Measurements from ENCODE around the gene HIRA. TPM values are rescaled to one million over a fixed set of nuclear protein-coding genes. Genes with fewer than 3 reads are reported as not detected.

HIRA gene, protein sequence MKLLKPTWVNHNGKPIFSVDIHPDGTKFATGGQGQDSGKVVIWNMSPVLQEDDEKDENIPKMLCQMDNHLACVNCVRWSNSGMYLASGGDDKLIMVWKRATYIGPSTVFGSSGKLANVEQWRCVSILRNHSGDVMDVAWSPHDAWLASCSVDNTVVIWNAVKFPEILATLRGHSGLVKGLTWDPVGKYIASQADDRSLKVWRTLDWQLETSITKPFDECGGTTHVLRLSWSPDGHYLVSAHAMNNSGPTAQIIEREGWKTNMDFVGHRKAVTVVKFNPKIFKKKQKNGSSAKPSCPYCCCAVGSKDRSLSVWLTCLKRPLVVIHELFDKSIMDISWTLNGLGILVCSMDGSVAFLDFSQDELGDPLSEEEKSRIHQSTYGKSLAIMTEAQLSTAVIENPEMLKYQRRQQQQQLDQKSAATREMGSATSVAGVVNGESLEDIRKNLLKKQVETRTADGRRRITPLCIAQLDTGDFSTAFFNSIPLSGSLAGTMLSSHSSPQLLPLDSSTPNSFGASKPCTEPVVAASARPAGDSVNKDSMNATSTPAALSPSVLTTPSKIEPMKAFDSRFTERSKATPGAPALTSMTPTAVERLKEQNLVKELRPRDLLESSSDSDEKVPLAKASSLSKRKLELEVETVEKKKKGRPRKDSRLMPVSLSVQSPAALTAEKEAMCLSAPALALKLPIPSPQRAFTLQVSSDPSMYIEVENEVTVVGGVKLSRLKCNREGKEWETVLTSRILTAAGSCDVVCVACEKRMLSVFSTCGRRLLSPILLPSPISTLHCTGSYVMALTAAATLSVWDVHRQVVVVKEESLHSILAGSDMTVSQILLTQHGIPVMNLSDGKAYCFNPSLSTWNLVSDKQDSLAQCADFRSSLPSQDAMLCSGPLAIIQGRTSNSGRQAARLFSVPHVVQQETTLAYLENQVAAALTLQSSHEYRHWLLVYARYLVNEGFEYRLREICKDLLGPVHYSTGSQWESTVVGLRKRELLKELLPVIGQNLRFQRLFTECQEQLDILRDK
- 10 to 100 TPM in 3 of 6 donors, 1 to 10 TPM in 3; 4.9 to 13.3 (median 10.4) TPM for polyA plus RNA-seq (ENCODE audit: low read depth in 6 of 6)

DNA sequence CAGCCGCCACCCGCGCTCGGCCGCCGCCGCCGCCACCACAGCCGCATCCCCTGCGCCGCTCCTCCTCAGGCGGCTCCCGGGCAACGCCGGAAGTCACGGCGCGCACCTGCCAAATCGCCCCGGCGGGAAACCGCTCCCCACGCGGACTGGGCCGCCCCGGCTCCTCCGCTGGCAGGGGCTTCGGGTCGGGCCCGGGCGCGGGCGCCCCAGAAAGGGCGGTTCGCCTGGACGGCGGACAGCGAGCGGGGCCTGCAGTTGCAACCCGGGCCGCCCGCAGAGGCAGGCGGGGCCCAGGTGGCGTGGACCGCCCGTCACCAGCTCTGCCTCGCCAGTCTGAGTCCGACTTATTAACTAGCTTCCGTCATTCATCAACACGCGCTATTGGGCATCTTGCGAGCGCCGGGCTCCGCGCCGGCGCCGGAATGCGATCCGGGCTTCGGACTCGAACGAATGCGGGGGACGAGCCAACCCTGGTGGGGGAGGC, at the start of gene HIRA:
TSS of gene HIRA (minus strand) at position 85 of the 484 bp plus-strand sequence. CDS start 257 bp downstream, outside the sequence.
- Mint-ChIP-seq H3K4me1 (peaks cover 32 to 72% (median 56%) of the 10 kb centered on the region in 3 donors), H3K36me3 (no peaks in the 10 kb centered on the region), H3K9me3 (no peaks in the 10 kb centered on the region), H3K4me3 (peak within 1 kb of the TSS; percentile 89 to 100 (median 94)), H3K27ac (peak within 1 kb of the TSS; percentile 92 to 98 (median 96)), H3K27me3 (no peaks in the 10 kb centered on the region)
- DNase-seq (peak; percentile 86), ATAC-seq (ENCODE audit: low read depth in 2 of 2) (peak; percentile 60 to 65)

DNA sequence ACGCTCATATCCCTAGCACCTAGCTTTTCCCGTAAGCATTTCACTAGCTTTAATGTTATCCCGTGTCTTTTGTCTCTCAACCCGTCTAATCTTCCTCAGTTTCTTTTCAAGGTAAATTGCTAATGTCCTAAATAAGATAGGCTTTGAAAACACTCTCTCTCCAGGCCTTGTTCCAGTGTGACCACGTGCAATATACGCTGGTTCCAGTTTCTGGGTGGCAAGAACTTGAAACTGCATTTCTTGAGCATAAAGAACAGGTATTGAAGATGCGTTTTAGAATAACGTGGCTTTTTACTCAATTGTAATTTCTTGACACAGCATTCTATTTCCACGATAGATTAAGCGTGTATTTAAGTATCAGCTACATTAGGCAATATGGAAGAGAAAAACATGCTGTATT, 49.3 kb upstream of the HIRA start:
- Mint-ChIP-seq H3K4me3 (peak overlapping the region in 5 of 8 donors; percentile 89 to 98 (median 98)), H3K9me3 (no peaks in the 10 kb centered on the region), H3K4me1 (peaks cover 23 to 31% (median 25%) of the 10 kb centered on the region in 3 donors), H3K27ac (no peak overlapping the region), H3K27me3 (no peaks in the 10 kb centered on the region), H3K36me3 (no peaks in the 10 kb centered on the region)
- DNase-seq (no peak), ATAC-seq (ENCODE audit: low read depth in 2 of 2) (no peak)

DNA sequence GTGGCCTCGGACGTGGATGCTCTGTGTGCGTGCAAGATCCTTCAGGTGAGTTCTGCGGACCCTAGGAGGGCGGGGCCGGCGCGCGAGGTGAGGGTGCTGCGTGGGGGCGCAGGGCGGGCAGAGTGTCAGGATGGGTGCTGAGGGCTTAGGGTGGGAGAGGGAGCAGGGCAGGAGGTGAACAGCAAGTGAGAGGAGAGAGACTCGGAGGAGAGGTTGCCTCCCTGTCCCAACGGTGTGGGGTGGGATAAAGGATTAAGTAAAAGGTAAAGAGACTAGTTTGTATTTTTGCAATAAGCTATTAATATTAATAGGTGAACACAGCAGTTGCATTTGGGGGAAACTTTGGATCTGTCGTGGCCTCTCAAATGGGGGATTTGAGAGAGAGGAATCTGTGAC, 48.6 kb upstream of the HIRA start:
- Mint-ChIP-seq H3K4me3 (peak overlapping the region; percentile 82 to 98 (median 98)), H3K27ac (peak overlapping the region in 5 of 6 donors; percentile 15 to 100 (median 49)), H3K36me3 (no peaks in the 10 kb centered on the region), H3K9me3 (no peaks in the 10 kb centered on the region), H3K27me3 (no peaks in the 10 kb centered on the region), H3K4me1 (peaks cover 25 to 34% (median 29%) of the 10 kb centered on the region in 3 donors)
- ATAC-seq (ENCODE audit: low read depth in 2 of 2) (no peak), DNase-seq (no peak)

DNA sequence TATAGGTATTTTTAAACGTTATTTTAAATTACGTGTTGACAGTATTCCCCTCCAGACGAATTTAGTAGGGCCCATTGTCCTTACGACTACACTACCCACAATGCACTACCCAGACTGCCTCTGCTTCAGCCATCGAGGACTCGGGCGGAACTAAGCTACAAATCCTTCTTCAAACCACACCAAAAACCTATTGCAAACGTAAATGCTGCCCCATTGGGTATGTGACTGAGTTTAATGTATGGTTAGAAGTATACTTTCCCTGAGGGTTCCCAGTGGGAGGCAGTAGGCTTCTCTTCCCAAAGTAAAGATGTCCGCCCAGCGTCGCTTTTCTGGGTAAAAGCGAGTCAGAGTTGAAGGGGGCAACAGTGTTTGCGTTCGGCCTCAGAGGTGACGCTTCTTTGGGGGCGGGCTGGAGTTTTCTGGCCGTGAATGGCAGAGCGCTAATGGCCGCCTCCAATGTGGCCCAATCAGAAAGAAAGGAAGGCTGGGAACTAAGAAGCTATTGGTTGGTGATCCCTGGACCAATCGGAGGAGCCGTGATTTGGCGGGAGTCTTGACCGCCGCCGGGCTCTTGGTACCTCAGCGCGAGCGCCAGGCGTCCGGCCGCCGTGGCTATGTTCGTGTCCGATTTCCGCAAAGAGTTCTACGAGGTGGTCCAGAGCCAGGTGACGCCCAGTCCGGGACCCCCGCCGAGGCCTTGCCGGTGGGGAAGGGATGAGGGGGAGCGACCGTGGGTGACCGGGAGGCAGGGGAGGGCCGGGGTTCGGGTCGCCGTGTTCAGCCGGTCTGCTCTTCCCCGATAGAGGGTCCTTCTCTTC, 48.0 kb upstream of the HIRA start, which contains the start of gene CDC45:
TSS of gene CDC45 (plus strand) at position 566 of the 818 bp plus-strand sequence. CDS start at position 615, 49 bp downstream.
- DNase-seq (peak; percentile 96), ATAC-seq (ENCODE audit: low read depth in 2 of 2) (peak; percentile 90 to 92)
- H3K4me1 Mint-ChIP-seq, result peaks cover 25 to 34% (median 30%) of the 10 kb centered on the region in 3 donors
- H3K4me3 Mint-ChIP-seq, result peak within 1 kb of the TSS; percentile 89 to 98 (median 98)
- no peaks in the 10 kb centered on the region for H3K27me3 Mint-ChIP-seq
- H3K9me3 Mint-ChIP-seq, result no peaks in the 10 kb centered on the region
- peak within 1 kb of the TSS; percentile 100 for H3K27ac Mint-ChIP-seq
- H3K36me3 Mint-ChIP-seq, result no peaks in the 10 kb centered on the region

DNA sequence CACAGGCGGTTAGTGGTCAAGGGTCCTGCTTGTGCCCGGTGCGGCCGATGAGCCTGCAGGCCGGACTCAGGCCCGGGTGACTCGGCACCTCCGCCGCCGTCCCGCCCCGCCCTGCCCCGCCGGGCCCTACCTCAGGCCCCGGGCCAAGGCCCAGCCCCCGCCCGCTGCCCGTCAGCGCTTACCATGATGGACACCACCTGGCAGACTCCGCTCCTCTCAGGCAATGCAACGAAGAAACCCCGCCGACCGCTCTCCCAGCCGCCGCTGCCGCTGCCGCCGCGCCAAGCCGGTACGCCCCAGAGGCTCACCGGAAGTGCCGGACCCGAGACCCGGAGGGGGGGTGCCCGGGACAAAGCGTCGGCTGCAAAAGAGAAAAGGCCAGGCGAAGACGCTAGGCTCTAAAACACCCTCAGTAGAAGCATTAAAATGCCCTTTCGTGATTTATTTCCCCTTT, 47.4 kb upstream of the HIRA start, which contains the start of gene UFD1:
TSS of gene UFD1 (minus strand) at position 293 of the 454 bp plus-strand sequence. CDS start at position 185, 108 bp downstream.
- DNase-seq, result peak; percentile 81

DNA sequence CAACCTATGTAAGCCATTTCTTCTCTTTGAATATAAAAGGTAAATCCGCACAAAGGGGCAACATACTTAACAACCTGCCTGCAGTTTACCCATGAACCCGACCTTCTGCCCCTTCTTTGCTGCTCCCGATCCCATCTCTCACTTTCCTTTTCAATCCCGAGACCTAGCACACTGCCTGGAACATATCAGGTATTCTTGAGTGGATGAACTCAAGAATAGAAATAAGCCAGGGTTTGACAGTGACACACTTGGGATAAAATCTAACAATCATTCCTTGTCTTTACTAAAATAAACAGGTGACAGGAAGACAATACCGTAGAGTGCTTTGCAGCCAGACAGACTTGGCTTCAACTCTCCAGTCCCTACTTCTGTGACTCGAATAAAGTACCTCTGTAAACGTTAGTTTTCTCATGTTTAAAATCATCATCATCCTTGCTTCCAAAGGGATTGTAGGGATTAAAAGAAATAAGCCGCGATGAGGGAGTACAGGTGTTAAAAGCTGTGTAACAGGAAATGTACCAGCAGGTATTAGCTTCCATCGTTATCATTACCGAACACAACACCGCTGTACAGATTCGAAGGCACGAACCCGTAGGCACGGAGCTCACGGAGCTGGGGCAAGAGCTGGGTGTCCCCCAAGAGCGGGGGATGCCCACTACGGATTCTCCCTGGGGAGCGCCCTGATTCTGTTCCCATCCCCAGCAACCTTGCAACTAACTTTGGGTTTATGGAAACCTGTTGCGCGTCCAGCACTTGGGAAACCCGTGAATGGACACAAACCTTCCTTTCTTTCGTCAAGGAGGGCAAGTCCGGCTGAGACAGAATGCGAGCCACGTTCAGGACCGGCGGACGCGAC, 46.7 kb upstream of the HIRA start:
- H3K4me3 Mint-ChIP-seq, result peak overlapping the region; percentile 87 to 98 (median 96)
- no peaks in the 10 kb centered on the region for H3K36me3 Mint-ChIP-seq
- H3K27ac Mint-ChIP-seq, result peak overlapping the region; percentile 27 to 100 (median 81)
- ATAC-seq (ENCODE audit: low read depth in 2 of 2) (no peak), DNase-seq (no peak)
- peaks cover 25 to 38% (median 37%) of the 10 kb centered on the region in 3 donors for H3K4me1 Mint-ChIP-seq
- H3K9me3 Mint-ChIP-seq, result no peaks in the 10 kb centered on the region
- no peaks in the 10 kb centered on the region for H3K27me3 Mint-ChIP-seq

More for the DNA sequence above, 47.4 kb upstream of the HIRA start, which contains the start of gene UFD1:
- no peaks in the 10 kb centered on the region for H3K9me3 Mint-ChIP-seq
- H3K36me3 Mint-ChIP-seq, result no peaks in the 10 kb centered on the region
- H3K27me3 Mint-ChIP-seq, result no peaks in the 10 kb centered on the region
- peak; percentile 59 for ATAC-seq (ENCODE audit: low read depth in 2 of 2)
- H3K4me3 Mint-ChIP-seq, result peak within 1 kb of the TSS; percentile 89 to 98 (median 98)
- H3K27ac Mint-ChIP-seq, result peak within 1 kb of the TSS; percentile 100
- H3K4me1 Mint-ChIP-seq, result peaks cover 25 to 35% (median 31%) of the 10 kb centered on the region in 3 donors

DNA sequence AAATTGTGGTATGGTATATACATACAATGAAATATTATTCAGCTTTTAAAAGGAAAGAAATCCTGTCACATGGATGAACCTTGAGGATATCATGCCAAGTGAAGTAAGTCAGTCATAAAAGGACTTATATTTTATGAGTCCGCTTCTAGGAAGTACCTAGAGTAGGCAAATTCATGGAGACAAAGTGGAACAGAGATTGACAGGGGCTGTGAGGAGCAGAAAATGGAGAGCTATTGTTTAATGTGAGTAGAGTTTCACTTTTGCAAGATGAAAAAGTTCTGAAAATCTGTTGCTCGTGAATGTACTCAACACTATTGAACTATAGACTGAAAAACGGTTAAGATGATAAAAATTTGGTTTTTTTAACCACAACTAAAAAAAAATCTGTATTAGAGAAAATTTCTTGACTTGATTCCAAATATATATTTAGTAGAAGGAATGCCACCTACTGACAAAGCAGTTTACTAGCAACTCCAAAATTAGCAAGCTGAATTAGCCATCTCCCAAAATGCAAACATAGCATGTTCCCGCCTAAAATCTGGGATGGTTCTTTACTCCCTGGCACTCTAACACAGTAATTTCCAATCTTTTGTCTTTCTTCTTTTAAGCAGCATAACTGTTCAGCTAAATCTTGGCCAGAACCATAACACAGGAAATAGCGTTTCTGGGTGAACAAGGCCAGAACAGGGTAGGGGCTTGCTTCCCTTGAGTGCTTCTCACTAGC, 46.0 kb upstream of the HIRA start:
- peak overlapping the region; percentile 87 to 98 (median 96) for H3K4me3 Mint-ChIP-seq
- no peaks in the 10 kb centered on the region for H3K27me3 Mint-ChIP-seq
- no peaks in the 10 kb centered on the region for H3K36me3 Mint-ChIP-seq
- no peak for DNase-seq
- H3K4me1 Mint-ChIP-seq, result peaks cover 27 to 38% (median 38%) of the 10 kb centered on the region in 3 donors
- no peaks in the 10 kb centered on the region for H3K9me3 Mint-ChIP-seq
- peak overlapping the region; percentile 27 to 100 (median 78) for H3K27ac Mint-ChIP-seq
- ATAC-seq (ENCODE audit: low read depth in 2 of 2), result no peak

DNA sequence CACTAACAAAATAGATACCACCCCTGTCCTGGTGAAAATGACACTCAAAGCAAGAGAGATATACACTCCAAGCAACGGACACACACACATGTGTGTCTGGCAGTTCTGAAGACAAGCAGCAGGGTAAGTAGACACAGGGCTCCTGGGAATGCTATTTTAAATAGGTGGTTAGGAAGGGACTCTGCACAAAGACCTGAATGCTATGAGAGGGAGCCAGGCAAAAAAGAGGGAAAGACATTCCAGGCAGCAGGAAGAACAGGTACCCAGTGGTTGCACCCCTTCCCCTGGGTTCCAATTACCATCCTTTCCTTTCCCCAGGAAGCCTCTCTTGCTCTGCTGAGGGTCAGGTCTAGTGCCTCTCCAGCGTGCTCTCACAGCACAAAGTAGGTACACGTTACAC, 44.5 kb upstream of the HIRA start:
- no peak overlapping the region for H3K4me3 Mint-ChIP-seq
- ATAC-seq (ENCODE audit: low read depth in 2 of 2) (no peak), DNase-seq (no peak)
- H3K4me1 Mint-ChIP-seq, result peaks cover 34 to 41% (median 38%) of the 10 kb centered on the region in 3 donors
- H3K27me3 Mint-ChIP-seq, result no peaks in the 10 kb centered on the region
- no peaks in the 10 kb centered on the region for H3K9me3 Mint-ChIP-seq
- H3K36me3 Mint-ChIP-seq, result peaks cover 0 to 14% of the 10 kb centered on the region in 2 donors
- no peak overlapping the region for H3K27ac Mint-ChIP-seq

DNA sequence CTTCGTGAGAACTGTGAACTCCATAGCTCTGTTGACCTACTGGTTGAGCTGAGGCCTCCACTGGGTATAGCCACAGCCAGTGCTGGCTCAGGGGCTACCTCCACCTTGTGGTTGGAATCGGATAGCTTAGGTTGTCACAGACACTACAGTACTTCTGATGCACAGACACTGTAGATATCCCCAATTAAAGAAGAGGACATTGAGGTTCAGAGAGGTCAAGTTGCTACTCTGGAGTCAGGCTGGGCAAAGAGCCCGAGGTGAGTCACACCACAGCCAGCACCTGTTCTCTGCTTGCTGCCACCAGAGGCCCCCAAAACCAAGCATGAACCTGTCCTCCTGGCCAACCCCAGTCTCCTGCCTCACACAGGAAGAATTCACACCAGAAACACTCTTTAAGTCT, 42.0 kb upstream of the HIRA start:
- no peaks in the 10 kb centered on the region for H3K27me3 Mint-ChIP-seq
- H3K27ac Mint-ChIP-seq, result no peak overlapping the region
- DNase-seq (no peak), ATAC-seq (ENCODE audit: low read depth in 2 of 2) (no peak)
- H3K9me3 Mint-ChIP-seq, result no peaks in the 10 kb centered on the region
- peak overlapping the region in 1 of 8 donors; percentile 62 for H3K4me3 Mint-ChIP-seq
- peaks cover 0 to 23% of the 10 kb centered on the region in 2 donors for H3K36me3 Mint-ChIP-seq
- peaks cover 26 to 34% (median 33%) of the 10 kb centered on the region in 3 donors for H3K4me1 Mint-ChIP-seq

DNA sequence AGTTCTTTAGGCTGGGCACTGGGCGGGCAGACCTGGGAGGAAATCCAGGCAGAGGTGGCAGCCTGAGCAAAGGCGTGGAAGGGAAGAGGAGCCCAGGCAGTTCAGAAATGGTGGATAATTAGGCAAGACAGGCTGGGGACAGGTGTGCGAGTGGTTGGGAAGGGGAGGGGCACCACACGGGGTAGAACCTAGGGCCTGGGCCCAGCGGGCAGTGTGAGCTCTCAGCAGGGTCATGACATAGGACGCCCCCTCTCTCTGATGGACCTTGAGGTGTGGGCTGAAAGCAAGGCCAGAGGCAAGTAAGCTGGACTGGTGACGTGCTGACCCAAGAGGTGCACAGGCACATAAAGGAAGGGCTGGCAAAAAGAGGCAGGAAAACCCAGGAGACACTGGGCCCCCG, 40.7 kb upstream of the HIRA start:
- Mint-ChIP-seq H3K4me3 (no peak overlapping the region), H3K9me3 (no peaks in the 10 kb centered on the region), H3K4me1 (peaks cover 17 to 23% (median 22%) of the 10 kb centered on the region in 3 donors), H3K27me3 (no peaks in the 10 kb centered on the region), H3K36me3 (peaks cover 5 to 35% of the 10 kb centered on the region in 2 donors), H3K27ac (peak overlapping the region in 2 of 6 donors; percentile 39 to 94)
- ATAC-seq (ENCODE audit: low read depth in 2 of 2) (no peak), DNase-seq (no peak)

DNA sequence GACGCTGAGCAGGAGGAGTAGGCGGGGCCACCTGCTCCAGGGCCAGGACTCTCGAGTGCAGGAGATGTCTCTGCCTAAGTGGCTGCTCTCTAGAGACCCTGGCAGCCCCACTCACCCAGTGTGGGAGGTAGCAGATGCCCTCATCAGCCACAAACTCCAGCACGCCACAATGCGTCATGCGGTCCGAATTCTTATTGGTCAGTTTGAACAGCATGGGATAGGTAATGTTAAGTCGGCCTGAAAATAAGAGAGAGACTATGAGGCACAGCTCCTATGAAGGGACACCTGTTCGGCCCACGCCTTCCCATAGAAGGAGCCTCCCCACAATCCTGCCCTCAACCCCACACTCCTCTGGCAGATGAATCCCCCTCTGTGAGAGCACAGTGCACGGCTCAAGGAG, 40.0 kb upstream of the HIRA start:
- Mint-ChIP-seq H3K27ac (peak overlapping the region in 1 of 6 donors; percentile 33), H3K4me1 (peaks cover 16 to 20% (median 20%) of the 10 kb centered on the region in 3 donors), H3K27me3 (no peaks in the 10 kb centered on the region), H3K4me3 (no peak overlapping the region), H3K36me3 (peaks cover 5 to 35% of the 10 kb centered on the region in 2 donors), H3K9me3 (no peaks in the 10 kb centered on the region)
- ATAC-seq (ENCODE audit: low read depth in 2 of 2) (no peak), DNase-seq (no peak)
